Esophagus muscularis mucosa (tissue), 4 donors: Measurements from ENCODE around the gene KCNJ18. TPM values are rescaled to one million over a fixed set of nuclear protein-coding genes. Genes with fewer than 3 reads are reported as not detected.
"Not testable (repeated sequence)": the region's sequence is repeated elsewhere in the genome, so short reads cannot be mapped to it uniquely, and the experiment has no call there.

ENCODE experiments used
- DNase-seq: peaks from one replicate; pipeline ENCODE4 v3.0.0-alpha.2; 2017; ENCODE audit errors: extremely low spot score
- H3K27ac ChIP-seq, 4 donors: fragments of 200-600 bp; sonication (generic); replicated peaks in 1 of 4; 1 replicate in 3 of 4; 2 replicates in 1 of 4; pipeline ENCODE4 v1.5.1; 2016 to 2019; ENCODE audit warnings: mild to moderate bottlenecking in 1 of 4
- H3K27me3 ChIP-seq, 4 donors: fragments of 200-600 bp; sonication (generic); one replicate each; pipeline versions ENCODE4 v1.5.1 to v1.6.0; 2016 to 2019
- H3K36me3 ChIP-seq, 4 donors: fragments of 200-600 bp; sonication (generic); one replicate each; pipeline ENCODE4 v1.5.1; 2016 to 2019
- H3K4me1 ChIP-seq, 4 donors: fragments of 200-600 bp; sonication (generic); one replicate each; pipeline ENCODE4 v1.5.1; 2016 to 2019
- H3K4me3 ChIP-seq, 4 donors: fragments of 200-600 bp; sonication (generic); 1 replicate in 2 of 4; 2 replicates in 2 of 4; pipeline ENCODE4 v1.5.1; 2016 to 2019; ENCODE audit warnings: mild to moderate bottlenecking in 4 of 4, moderate library complexity in 1 of 4
- H3K9me3 ChIP-seq, 4 donors: fragments of 200-600 bp; sonication (generic); 1 replicate in 3 of 4; 2 replicates in 1 of 4; pipeline ENCODE4 v1.5.1; 2016 to 2019
- WGBS: methylation state at CpG from one replicate; pipeline ENCODE4 v1.1.5; 2018; 5-methylcytosine and 5-hydroxymethylcytosine counted together
- intact Hi-C: fragments of 100-400 bp; cut with DNase I; formaldehyde crosslinking; loops from one replicate; pipeline ENCODE4 v1.15.1; 2023
- total RNA-seq, 4 donors: library from RNA; depleted of rRNA; stranded (reverse); fragments of >200 nt; gene quantifications; one replicate each; pipeline versions ENCODE4 v1.1.0 to v1.2.1, GENCODE V29; 2016

The KCNJ18 gene
- total RNA-seq, 4 donors from 2014 or later = not detected

- H3K27me3 ChIP-seq, H3K27ac ChIP-seq, H3K36me3 ChIP-seq, H3K9me3 ChIP-seq, intact Hi-C loops, DNase-seq, H3K4me3 ChIP-seq, H3K4me1 ChIP-seq: not testable (repeated sequence)
- 74% methylated on average over 7 of the region's 7 CpGs for WGBS
Observed at GRCh38 chr17:21745385-21746054, 53.2 kb downstream of the KCNJ18 start.

DNA sequence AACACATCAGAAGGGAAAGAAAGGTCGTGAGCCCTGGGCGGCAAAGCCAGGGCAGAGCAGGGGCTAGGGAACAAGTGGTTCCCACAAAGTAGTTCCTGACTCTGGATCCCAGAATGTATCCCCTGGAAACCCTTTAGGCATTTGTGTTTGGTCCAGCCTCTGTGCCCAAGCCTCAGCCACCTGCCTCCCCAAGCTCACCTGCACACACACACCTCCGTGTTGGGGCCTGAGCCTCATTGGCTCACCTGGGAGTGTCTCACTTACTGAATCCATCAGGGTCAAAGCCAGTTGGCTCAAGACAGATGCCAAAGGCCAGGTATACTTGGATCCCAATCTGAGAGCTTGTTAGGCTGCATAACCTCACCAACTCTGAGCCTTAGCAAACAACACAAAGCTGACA is 54.1 kb downstream of the KCNJ18 start:
- H3K4me1 ChIP-seq, H3K27ac ChIP-seq, H3K36me3 ChIP-seq, intact Hi-C loops, H3K4me3 ChIP-seq, DNase-seq, H3K27me3 ChIP-seq, H3K9me3 ChIP-seq: not testable (repeated sequence)
- WGBS = 61% methylated on average over 3 of the region's 3 CpGs

DNA sequence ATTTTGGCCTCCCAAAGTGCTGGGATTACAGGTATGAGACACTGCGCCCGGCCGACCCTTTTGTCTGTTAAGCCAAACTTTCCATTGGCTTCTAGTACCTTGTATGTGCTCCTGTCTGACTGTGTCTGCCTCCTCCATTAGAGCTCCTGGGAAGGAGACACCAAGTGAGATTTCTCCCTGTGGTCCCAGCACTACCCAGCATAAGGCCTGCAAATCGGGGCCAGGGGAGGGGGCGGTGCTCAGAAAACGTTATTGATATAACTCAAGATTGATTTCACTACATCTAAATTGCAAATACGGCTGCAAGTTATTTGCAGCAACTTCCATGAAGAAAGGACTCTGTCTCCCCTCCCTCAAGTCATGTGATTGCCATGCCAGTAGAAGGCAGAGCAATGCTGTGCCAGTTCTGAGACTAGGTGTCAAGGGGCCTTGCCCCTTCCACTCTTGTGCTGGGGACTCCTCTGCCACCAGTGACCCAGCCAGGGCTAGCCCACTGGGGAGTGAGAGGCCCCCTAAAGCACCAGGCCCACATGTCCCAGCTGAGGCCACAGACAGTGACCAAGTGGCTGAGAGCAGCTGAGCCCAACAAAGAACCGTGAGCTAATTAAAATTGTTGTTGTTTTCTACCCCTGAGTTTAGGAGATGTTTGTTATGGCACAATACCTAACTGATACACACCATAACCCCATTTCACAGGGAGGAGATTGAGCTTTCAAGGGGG is 55.0 kb downstream of the KCNJ18 start:
- H3K27ac ChIP-seq, H3K4me3 ChIP-seq, H3K9me3 ChIP-seq, H3K36me3 ChIP-seq, DNase-seq, H3K4me1 ChIP-seq, intact Hi-C loops, H3K27me3 ChIP-seq: not testable (repeated sequence)
- WGBS = 84% methylated on average over 8 of the region's 8 CpGs

- intact Hi-C loops, DNase-seq, H3K4me1 ChIP-seq, H3K27me3 ChIP-seq, H3K36me3 ChIP-seq, H3K9me3 ChIP-seq, H3K4me3 ChIP-seq, H3K27ac ChIP-seq: not testable (repeated sequence)
- 61% methylated on average over 5 of the region's 5 CpGs for WGBS
Observed at GRCh38 chr17:21748686-21749085, 56.4 kb downstream of the KCNJ18 start.

DNA sequence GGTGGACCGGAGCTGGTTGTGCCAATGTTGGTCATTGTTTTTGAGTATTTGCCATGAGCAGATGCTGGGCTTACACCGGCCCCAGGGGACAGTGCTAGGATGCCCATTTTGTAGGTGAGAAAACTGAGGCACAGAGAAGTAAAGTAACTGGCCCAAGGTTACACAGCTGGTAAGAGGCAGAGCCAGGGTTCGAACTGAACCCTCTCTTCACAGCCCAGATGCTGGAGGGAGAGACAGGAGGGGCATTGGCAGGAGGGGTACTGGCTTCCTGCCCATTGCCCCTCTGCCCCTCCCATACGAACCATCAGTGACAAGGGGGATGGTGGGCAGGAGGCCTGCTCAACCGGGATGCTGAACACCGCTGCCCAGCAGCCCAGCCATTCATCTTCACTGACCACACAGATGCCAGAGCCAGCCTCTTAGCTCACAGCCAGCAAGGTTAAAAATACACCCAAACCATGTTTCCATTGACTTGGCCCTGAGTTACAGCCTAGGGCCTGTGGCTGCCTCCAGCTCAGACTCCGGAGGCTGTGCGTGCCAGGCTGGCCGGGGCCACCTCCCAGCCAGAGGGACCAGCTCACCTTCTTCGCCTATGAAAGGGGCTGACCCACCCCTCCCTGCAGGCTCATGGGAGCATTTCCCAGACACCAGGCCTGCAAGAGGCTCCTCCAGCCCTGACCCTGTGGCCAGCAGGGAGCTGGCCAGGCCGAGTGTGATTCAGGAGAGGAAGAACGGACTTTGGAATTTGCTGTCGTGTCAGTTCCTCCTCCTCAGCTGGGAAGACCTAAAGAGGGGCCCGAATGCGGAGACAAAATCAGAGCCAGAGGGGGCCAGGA is 57.6 kb downstream of the KCNJ18 start:
- intact Hi-C loops, H3K36me3 ChIP-seq, H3K9me3 ChIP-seq, DNase-seq, H3K4me1 ChIP-seq, H3K4me3 ChIP-seq, H3K27ac ChIP-seq, H3K27me3 ChIP-seq: not testable (repeated sequence)
- WGBS = 84% methylated on average over 12 of the region's 15 CpGs

DNA sequence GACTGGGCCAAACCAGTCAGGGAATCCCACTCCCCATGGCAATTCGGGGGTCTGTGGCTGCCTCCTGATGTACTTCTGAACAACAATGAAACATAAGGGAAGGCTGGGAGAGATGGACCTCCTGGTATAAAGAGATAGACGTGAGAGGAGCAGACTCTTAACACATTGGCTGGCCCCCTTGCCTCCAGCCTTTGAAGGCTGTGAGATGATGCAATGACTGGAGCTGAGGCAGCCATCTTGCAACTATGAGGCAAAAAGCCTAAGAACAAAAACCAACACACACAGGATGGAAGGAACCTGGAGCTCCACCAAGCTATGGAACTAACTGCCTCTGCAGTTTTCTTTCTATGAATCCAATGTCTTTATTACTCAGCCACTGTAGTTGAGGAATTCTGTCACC is 58.8 kb downstream of the KCNJ18 start:
- H3K4me3 ChIP-seq, H3K36me3 ChIP-seq, intact Hi-C loops, H3K9me3 ChIP-seq, DNase-seq, H3K4me1 ChIP-seq, H3K27ac ChIP-seq, H3K27me3 ChIP-seq: not testable (repeated sequence)
- WGBS = 72% methylated on average over 2 of the region's 2 CpGs
